Panc1 (cell line): ENCODE data around the gene SLC38A5.

ENCODE experiments used
- POLR2AphosphoS5 ChIP-seq: IDR thresholded peaks from 2 replicates; pipeline ENCODE4 v1.6.1; 2012; ENCODE audit warnings: mild to moderate bottlenecking, low read depth, low read length, moderate library complexity
- REST ChIP-seq, 2 experiments: IDR thresholded peaks; 2 replicates each; pipeline ENCODE4 v1.6.1; 2011 to 2012; ENCODE audit warnings: low read depth in 2 of 2, control low read depth in 1 of 2, low read length in 1 of 2, mild to moderate bottlenecking in 1 of 2, moderate library complexity in 1 of 2; ENCODE audit not compliant: insufficient read depth in 1 of 2
- SIN3A ChIP-seq: IDR thresholded peaks from 2 replicates; pipeline ENCODE4 v1.6.1; 2012; ENCODE audit warnings: low read depth, mild to moderate bottlenecking, low read length, moderate library complexity, borderline replicate concordance; ENCODE audit not compliant: insufficient read depth
- TCF7L2 ChIP-seq: IDR thresholded peaks from 2 replicates; pipeline ENCODE4 v1.6.1; 2011; ENCODE audit warnings: mild to moderate bottlenecking, low read depth, low read length, inconsistent platforms
- TF ChIP-seq, protein P1 (sequence below): fragments of 450-650 bp; IDR thresholded peaks from 2 replicates; pipeline ENCODE4 v1.5.1; 2017; ENCODE audit warnings: mild to moderate bottlenecking

- TF ChIP-seq, protein P1, sequence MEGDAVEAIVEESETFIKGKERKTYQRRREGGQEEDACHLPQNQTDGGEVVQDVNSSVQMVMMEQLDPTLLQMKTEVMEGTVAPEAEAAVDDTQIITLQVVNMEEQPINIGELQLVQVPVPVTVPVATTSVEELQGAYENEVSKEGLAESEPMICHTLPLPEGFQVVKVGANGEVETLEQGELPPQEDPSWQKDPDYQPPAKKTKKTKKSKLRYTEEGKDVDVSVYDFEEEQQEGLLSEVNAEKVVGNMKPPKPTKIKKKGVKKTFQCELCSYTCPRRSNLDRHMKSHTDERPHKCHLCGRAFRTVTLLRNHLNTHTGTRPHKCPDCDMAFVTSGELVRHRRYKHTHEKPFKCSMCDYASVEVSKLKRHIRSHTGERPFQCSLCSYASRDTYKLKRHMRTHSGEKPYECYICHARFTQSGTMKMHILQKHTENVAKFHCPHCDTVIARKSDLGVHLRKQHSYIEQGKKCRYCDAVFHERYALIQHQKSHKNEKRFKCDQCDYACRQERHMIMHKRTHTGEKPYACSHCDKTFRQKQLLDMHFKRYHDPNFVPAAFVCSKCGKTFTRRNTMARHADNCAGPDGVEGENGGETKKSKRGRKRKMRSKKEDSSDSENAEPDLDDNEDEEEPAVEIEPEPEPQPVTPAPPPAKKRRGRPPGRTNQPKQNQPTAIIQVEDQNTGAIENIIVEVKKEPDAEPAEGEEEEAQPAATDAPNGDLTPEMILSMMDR, result no peak
- TF ChIP-seq POLR2AphosphoS5 (no peak), REST (IDR thresholded peaks at IDR 0.05; ENCODE audit: insufficient read depth in 1 of 2, low read depth in 2 of 2, low read length in 1 of 2) (no peak), SIN3A (no peak), TCF7L2 (no peak)
Observed at GRCh38 chrX:48475296-48475695, 5.2 kb upstream of the SLC38A5 start.
